DMS79 treated with DMSO at 0.1 percent for 48 hours (cell line): ENCODE results near the gene SON.
"Not testable (repeated sequence)": the region's sequence is repeated elsewhere in the genome, so short reads cannot be mapped to it uniquely, and the experiment has no call there.

Source experiments
- DNase-seq: peaks from one replicate; lab custom pipeline; 2025; lab: John Stamatoyannopoulos, UW

SON gene

DNA sequence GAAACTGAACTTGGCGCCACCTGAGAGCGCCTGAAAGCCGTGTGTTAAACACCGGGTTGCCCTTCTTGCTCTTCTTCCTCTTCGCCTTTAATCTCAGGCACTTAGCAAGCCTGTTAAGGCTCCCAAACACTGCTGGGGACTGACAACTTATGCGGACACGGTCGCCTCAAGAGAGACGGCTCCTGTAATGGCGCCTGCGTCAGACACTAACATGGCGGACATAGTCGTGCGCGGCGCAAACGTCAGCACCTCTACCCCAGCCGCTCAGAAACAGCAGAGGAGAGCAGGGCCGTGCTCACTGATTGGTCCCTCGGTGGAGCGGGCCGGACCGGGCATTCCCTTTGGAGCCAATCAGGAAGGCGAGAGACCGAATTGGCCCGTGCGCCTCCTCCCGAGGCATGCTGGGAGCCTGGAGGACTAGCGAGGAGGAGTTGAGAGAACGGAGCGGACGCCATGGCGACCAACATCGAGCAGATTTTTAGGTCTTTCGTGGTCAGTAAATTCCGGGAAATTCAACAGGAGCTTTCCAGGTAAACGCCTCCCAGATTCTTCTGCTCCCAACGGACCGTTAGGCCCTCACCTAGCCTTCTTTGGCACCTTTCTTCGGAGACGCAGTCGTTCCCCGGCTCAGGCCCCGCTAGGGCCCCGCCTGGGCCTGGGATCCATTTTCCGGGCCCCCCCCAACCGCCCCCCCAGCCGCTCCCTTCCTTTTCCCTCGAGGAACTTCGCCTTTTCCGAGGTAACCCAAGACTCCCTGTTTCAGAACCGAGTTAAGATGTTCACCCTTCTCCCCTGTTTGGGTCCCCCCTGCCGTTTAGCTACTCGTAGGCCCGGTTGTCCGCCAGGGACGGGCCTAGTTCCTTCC lies at the start of gene SON:
TSS of gene SON (plus strand) at position 399 of the 865 bp plus-strand sequence. CDS start at position 454, 55 bp downstream.
- DNase-seq: peak; percentile 96

DNA sequence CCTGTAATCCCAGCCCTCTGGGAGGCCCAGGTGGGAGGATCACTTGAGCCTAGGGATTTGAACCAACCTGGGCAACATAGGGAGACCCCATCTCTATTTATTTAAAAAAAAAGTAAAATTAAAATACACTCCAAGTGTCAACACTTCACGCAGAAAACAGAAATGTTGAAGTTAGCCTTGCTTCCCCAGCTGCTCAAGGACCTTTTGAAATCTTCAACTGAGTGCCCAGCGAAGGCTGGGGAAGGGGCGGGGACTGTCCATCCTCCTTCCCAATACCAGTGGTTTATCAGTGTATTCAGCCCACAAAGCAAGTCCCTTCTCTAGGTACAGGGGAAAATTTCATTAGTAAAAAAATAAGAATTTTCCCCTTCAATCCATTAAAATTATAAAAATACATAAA lies 49.1 kb upstream of the SON start:
- DNase-seq: no peak

GRCh38 chr21:33495743-33496142 lies 47.1 kb upstream of the SON start:
- DNase-seq: no peak

GRCh38 chr21:33496345-33496744 lies 46.5 kb upstream of the SON start:
- no peak for DNase-seq

DNA sequence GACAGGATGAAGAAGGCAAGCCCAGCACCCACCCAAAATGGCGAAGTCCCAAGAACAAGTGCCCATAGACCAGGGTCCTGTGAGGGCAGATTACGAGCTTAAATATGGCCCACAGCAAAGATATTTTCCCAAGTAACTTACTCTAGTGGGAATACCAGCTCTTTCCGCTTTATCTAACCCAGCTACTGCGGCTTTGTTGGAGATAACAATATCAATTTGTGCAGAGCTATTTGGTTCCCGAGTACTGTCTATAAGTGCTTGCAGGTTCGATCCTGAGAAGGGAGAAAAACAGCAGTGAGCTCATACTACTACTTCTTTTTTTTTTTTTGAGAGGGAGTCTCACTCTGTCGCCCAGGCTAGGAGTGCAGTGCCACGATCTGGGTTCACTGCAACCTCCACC lies 37.0 kb upstream of the SON start:
- no peak for DNase-seq

DNA sequence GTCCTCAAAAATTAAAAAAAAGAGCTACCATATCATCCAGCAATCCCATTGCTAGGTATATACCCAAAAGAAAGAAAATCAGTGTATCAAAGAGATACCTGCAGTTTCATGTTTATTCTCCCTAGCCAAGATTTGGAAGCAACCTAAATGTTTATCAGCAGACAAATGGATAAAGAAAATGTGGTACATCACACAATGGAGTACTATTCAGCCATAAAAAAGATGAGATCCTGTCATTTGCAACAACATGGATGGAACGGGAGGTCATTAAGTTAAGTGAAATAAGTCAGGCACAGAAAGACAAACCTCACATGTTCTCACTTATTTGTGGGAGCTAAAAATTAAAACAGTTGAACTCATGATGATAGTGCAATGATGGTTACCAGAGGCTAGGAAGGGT lies 35.8 kb upstream of the SON start:
- DNase-seq: not testable (repeated sequence)

- DNase-seq: no peak
Observed at GRCh38 chr21:33510826-33511225, 32.0 kb upstream of the SON start.

- no peak for DNase-seq
Observed at GRCh38 chr21:33511639-33512038, 31.2 kb upstream of the SON start.

DNA sequence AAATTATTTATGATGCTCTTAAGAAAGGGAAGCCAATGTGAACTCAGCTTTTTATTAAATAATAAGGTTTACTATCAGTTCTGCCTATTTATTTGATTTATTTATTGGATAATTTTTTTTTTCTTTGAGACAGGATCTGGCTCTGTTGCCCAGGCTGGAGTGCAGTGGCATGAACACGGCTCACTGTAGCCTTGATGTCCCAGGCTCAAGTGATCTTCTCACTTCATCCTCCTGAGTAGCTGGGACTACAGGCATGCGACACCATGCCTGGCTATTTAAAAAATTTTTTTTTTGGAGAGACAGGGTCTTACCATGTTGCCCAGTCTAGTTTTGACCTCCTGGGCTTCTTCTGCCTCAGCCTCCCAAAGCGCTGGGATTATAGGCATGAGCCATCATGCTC lies 30.4 kb upstream of the SON start:
- no peak for DNase-seq

- DNase-seq: no peak
Observed at GRCh38 chr21:33514229-33514628, 28.6 kb upstream of the SON start.

GRCh38 chr21:33518899-33519298 lies 23.9 kb upstream of the SON start:
- DNase-seq: no peak

DNA sequence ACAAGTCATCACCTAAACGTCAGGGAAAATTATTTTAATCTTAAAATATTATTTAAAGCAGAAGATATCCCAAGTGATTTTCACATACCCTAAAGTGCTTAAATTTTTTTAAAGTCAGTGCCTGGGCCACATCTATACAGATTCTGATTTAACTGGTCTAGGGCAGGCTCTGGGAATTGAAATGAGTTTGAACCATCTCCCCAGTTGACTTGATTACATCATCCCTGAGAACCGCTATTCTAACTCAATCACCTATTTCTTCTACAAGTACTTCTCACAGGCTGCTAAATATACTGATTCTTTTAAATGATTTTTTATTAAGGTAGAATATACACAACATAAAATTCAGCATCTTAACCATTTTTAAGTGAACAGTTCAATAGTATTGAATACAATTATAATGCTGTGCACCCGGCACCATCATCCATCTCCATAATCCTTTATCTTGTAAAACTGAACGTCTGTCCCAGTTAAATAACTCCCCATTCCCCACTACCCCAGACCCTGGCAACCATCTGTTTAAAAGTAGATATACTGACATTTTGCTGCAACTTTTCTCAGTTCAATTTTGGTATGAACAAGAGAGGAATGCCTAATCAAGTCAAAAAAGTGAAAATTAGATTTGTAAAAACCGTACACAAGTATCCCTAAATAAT lies 20.4 kb upstream of the SON start:
- no peak for DNase-seq

- DNase-seq: no peak
Observed at GRCh38 chr21:33522953-33523349, 19.9 kb upstream of the SON start.

GRCh38 chr21:33531007-33531406 lies 11.8 kb upstream of the SON start:
- DNase-seq: no peak

DNA sequence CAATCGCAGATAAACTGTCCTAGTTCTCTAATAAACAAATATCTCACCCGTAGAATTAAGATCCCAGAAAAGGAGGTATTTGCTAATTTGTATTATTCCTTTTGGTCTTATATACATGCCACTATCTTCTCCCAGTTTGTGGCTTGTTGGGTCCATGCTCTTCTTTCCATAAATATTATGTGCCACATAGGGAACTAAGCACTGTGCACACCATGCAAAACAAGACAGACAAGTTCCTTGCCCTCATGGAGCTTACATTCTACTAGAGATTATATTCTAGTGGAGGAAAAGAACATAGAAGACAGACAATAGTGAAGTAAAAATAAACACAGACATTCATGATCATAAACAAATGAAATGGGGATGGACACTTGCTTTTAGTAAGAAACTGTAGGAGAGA lies 5.6 kb upstream of the SON start:
- DNase-seq: no peak

- DNase-seq: no peak
Observed at GRCh38 chr21:33539616-33540015, 3.2 kb upstream of the SON start.

- no peak for DNase-seq
Observed at GRCh38 chr21:33540711-33541104, 2.1 kb upstream of the SON start.

DNA sequence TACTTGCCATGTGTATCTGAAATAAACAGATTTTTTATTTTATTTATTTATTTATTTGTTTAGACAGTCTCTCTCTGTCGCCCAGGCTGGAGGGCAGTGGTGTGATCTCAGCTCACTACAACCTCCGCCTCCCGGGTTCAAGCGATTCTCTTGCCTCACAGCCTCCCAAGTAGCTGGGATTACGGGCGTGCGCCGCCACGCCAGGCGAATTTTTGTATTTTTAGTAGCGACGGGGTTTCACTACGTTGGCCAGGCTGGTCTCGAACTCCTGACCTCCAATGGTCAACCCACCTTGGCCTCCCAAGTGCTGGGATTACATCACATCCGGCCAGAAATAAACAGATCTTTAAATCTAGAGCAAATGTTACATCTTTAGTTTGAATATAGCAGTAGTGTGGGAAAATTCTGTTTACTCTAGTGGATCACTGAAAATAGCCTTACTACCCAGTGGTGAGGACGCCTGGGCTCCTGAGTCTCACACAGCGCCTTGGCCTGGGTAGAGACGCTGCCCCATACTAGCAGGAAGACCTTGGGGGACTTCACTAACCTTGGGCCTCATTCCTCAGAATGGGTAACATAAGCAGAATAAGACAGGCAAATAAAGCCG lies 1.6 kb upstream of the SON start:
- DNase-seq: peak; percentile 33

- DNase-seq: peak; percentile 66
Observed at GRCh38 chr21:33541756-33542639, 840 bp upstream of the SON start, which contains the start of gene GART. TSS of gene GART (minus strand) at chr21:33542117. CDS start at chr21:33539315, 2,802 bp downstream.

DNA sequence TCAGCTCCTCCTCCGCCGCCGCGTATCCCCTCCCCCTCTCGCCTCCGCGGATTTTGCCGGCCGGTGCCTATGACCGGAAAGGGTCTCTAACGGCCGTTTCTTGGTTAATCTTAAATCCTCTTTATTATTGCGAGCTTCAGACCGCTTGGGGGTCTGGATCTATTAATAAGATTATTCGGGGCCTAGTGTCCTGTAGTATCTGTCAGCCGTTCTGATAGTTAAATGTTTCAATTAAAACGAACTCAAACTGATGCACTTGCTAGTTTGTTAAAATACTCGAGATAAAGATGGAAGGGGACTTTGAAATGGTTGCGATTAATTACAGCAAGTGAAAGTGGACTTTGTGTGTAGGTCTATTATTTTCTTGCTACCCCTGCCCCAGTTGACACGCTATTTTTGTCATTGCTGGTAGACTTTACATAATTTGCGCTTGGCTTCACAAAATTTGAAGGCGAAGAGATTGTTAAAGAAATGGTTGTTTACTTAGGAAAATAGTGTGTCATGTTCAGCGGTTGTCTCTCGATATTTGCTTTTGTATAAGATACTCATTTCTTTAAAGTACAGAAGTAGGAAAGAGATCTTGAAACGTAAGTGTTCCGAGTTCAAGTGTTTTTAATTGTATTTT lies 779 bp downstream of the SON start:
- DNase-seq: peak; percentile 33

GRCh38 chr21:33544451-33545195 lies 1.8 kb downstream of the SON start:
- no peak for DNase-seq
